PFSK-1 (cell line): ENCODE results near the gene MYO5B.

Experiments used
- FOXP2 ChIP-seq: optimal IDR thresholded peaks from 2 replicates; pipeline ENCODE3; 2011; ENCODE audit warnings: borderline replicate concordance, control low read depth, inconsistent platforms; ENCODE audit not compliant: insufficient read depth; ENCODE audit errors: extremely low read length, extremely low read depth
- POLR2AphosphoS5 ChIP-seq: IDR thresholded peaks from 2 replicates; pipeline ENCODE4 v1.6.1; 2012; ENCODE audit warnings: low read depth, mild to moderate bottlenecking, control low read depth, low read length, moderate library complexity
- REST ChIP-seq, 2 experiments: IDR thresholded peaks; 2 replicates each; pipeline versions ENCODE4 v1.6.1 to v1.8.0; 2011 to 2012; ENCODE audit warnings: low read depth in 2 of 2, low read length in 2 of 2, control low read depth in 1 of 2, inconsistent platforms in 1 of 2, mild to moderate bottlenecking in 1 of 2, moderate library complexity in 1 of 2; ENCODE audit not compliant: insufficient read depth in 1 of 2
- SIN3A ChIP-seq: IDR thresholded peaks from 2 replicates; pipeline ENCODE4 v1.6.1; 2012; ENCODE audit warnings: mild to moderate bottlenecking, low read length, moderate library complexity, borderline replicate concordance; ENCODE audit not compliant: insufficient read depth
- TAF1 ChIP-seq: IDR thresholded peaks from 2 replicates; pipeline ENCODE4 v1.6.1; 2012; ENCODE audit warnings: low read length, control low read depth, borderline replicate concordance; ENCODE audit not compliant: insufficient read depth

Gene MYO5B

DNA sequence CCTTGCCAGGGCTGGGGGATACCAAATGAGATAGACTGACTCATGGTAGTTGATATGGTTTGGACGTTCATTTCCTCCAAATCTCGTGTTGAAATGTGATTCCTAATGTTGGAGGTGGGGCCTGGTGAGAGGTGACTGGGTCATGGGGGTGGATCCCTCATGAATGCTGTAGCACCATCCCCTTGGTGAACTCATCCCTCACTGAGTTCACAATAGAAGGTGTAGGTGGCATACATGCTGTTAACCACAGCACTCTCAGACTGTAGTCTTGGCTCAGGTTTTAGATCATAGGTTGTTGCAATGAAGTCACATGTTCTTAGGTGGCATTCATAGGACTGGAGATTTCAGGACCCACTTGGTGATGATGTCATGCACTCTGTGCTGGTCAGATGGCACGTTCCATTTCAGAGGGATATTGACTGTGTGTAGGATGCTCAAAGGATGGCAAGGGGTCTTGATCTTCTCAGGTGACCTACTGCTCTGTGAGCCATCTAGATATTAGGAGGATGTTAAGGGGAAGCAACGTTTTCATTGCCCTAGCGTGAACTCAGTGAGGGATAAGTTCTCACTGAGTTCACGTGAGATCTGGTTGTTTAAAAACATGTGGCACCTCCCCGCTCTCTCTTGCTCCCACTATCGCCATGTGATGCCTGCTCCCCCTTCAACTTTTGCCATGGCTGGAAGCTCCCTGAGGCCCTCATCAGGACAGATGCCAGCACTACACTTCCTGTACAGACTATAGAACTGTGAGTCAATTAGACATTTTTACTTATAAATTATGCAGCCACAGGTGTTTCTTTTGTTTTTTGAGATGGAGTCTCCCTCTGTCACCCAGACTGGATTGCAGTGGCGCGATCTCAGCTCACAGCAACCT is 307.8 kb downstream of the MYO5B start:
- TF ChIP-seq REST (IDR thresholded peaks at IDR 0.05; ENCODE audit: insufficient read depth in 1 of 2, low read depth in 2 of 2, low read length in 2 of 2) (no peak), FOXP2 (no peak), SIN3A (no peak), TAF1 (no peak)

GRCh38 chr18:49884959-49885358 is 310.0 kb downstream of the MYO5B start:
- no peak for TF ChIP-seq POLR2AphosphoS5
- no peak for TF ChIP-seq REST (IDR thresholded peaks at IDR 0.05; ENCODE audit: insufficient read depth in 1 of 2, low read depth in 2 of 2, low read length in 2 of 2)
- no peak for TF ChIP-seq FOXP2
- no peak for TF ChIP-seq TAF1
- no peak for TF ChIP-seq SIN3A

DNA sequence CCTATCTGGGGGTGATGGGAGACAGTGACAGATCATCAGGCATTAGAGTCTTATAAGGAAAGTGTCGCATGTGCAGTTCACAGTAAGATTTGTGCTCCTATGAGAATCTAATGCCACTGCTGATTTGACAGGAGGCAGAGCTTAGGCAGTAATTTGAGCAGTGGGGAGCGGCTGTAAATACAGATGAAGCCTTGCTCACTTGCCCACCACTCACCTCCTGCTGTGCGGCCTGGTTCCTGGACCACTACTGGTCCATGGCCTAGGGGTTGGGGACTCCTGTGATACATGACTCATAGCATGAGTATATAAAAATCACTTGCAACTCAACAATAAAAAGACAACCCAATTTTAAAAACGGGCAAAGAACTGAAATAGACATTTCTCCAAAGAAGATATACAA is 310.5 kb downstream of the MYO5B start:
- no peak for TF ChIP-seq SIN3A
- TF ChIP-seq POLR2AphosphoS5 = no peak
- no peak for TF ChIP-seq TAF1
- no peak for TF ChIP-seq REST (IDR thresholded peaks at IDR 0.05; ENCODE audit: insufficient read depth in 1 of 2, low read depth in 2 of 2, low read length in 2 of 2)
- TF ChIP-seq FOXP2 = no peak

DNA sequence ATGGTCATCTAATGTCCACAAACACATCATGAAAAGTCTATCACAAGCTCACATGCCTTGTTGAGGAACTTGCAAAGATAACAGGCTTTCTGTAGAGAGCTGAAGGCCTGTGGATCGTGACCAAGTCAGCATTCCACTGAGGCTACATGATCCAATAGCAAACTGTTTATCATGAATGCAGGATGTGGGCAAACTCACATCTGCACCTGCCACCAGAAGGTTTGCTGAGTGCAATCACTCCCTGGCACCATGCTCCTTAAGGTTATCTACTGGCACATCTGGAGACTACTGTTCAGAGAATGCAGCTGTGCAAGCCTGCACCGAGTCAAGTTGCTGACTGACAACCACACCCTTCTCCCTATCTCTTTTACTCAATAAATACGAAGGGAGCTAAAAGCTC is 314.3 kb downstream of the MYO5B start:
- no peak for TF ChIP-seq POLR2AphosphoS5
- no peak for TF ChIP-seq REST (IDR thresholded peaks at IDR 0.05; ENCODE audit: insufficient read depth in 1 of 2, low read depth in 2 of 2, low read length in 2 of 2)
- no peak for TF ChIP-seq TAF1
- TF ChIP-seq SIN3A = no peak
- TF ChIP-seq FOXP2 = no peak
